Measurements from ENCODE around the gene F2RL2.

F2RL2 gene

GRCh38 chr5:76622973-76623596 is at the start of gene F2RL2:
TSS of gene F2RL2 (minus strand) at chr5:76623403. CDS start at chr5:76623230, 173 bp downstream.
- DNase-seq (ENCODE audit: low read depth) = no peak

- DNase-seq (ENCODE audit: low read depth) = no peak
Measured at GRCh38 chr5:76672242-76672641, 49.0 kb upstream of the F2RL2 start.

GRCh38 chr5:76670508-76670907 is 47.3 kb upstream of the F2RL2 start:
- no peak for DNase-seq (ENCODE audit: low read depth)

- no peak for DNase-seq (ENCODE audit: low read depth)
Measured at GRCh38 chr5:76669245-76669644, 46.0 kb upstream of the F2RL2 start.

GRCh38 chr5:76667495-76667894 is 44.3 kb upstream of the F2RL2 start:
- no peak for DNase-seq (ENCODE audit: low read depth)

- DNase-seq (ENCODE audit: low read depth) = no peak
Measured at GRCh38 chr5:76664079-76664478, 40.9 kb upstream of the F2RL2 start.

- DNase-seq (ENCODE audit: low read depth) = no peak
Measured at GRCh38 chr5:76663573-76663972, 40.4 kb upstream of the F2RL2 start.

GRCh38 chr5:76662521-76662920 is 39.3 kb upstream of the F2RL2 start:
- no peak for DNase-seq (ENCODE audit: low read depth)

GRCh38 chr5:76660360-76660759 is 37.2 kb upstream of the F2RL2 start:
- DNase-seq (ENCODE audit: low read depth) = no peak

- peak; percentile 93 for DNase-seq (ENCODE audit: low read depth)
Measured at GRCh38 chr5:76657683-76658311, 34.6 kb upstream of the F2RL2 start.

GRCh38 chr5:76657091-76657490 is 33.9 kb upstream of the F2RL2 start:
- DNase-seq (ENCODE audit: low read depth) = no peak

- no peak for DNase-seq (ENCODE audit: low read depth)
Measured at GRCh38 chr5:76652809-76653414, 29.7 kb upstream of the F2RL2 start.

GRCh38 chr5:76649140-76649539 is 25.9 kb upstream of the F2RL2 start:
- DNase-seq (ENCODE audit: low read depth) = no peak

GRCh38 chr5:76643371-76643770 is 20.2 kb upstream of the F2RL2 start:
- DNase-seq (ENCODE audit: low read depth) = no peak

GRCh38 chr5:76642390-76643040 is 19.3 kb upstream of the F2RL2 start:
- DNase-seq (ENCODE audit: low read depth) = no peak

GRCh38 chr5:76641514-76642120 is 18.4 kb upstream of the F2RL2 start:
- no peak for DNase-seq (ENCODE audit: low read depth)

- DNase-seq (ENCODE audit: low read depth) = no peak
Measured at GRCh38 chr5:76638479-76638878, 15.3 kb upstream of the F2RL2 start.

GRCh38 chr5:76637490-76637889 is 14.3 kb upstream of the F2RL2 start:
- no peak for DNase-seq (ENCODE audit: low read depth)

GRCh38 chr5:76634661-76635060 is 11.5 kb upstream of the F2RL2 start:
- no peak for DNase-seq (ENCODE audit: low read depth)

GRCh38 chr5:76626738-76627137 is 3.5 kb upstream of the F2RL2 start:
- no peak for DNase-seq (ENCODE audit: low read depth)

- no peak for DNase-seq (ENCODE audit: low read depth)
Measured at GRCh38 chr5:76625087-76625815, 2.0 kb upstream of the F2RL2 start.

- DNase-seq (ENCODE audit: low read depth) = no peak
Measured at GRCh38 chr5:76622076-76622475, 1.1 kb downstream of the F2RL2 start.
